CD4-positive, alpha-beta T cell treated with Interleukin-1 beta for 1 hour (primary cell): ENCODE results near the gene OR11G2.
"Not testable (repeated sequence)": the region's sequence is repeated elsewhere in the genome, so short reads cannot be mapped to it uniquely, and the experiment has no call there.

Source experiments
- DNase-seq, 2 donors: peaks; one replicate each; pipeline ENCODE4 v3.0.0-alpha.2; 2020 to 2022

The OR11G2 gene, protein sequence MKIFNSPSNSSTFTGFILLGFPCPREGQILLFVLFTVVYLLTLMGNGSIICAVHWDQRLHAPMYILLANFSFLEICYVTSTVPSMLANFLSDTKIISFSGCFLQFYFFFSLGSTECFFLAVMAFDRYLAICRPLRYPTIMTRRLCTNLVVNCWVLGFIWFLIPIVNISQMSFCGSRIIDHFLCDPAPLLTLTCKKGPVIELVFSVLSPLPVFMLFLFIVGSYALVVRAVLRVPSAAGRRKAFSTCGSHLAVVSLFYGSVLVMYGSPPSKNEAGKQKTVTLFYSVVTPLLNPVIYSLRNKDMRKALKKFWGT

DNA sequence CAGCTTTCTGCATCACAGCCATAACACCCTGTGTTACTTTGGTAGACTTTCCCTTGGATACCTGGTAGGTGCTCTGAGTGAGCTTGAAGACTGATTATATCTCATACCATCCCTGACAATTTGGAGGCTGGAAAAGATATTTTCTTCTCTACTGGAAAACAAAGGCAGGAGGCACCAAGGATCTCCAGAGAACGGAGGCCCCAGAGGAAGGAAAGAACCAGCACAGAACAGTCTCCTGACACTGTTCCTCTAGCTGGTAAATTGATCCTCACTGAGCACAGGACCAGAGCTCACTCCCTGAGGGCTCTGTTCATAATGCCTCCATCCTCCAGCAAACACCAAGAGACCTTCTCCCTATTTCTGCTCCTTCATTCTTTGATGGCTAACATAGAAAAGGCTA lies at the start of gene OR11G2:
OR11G2 (plus strand) TSS at position 301 of the 400 bp plus-strand sequence. CDS start 6,542 bp downstream, outside the sequence.
- no peak for DNase-seq

DNA sequence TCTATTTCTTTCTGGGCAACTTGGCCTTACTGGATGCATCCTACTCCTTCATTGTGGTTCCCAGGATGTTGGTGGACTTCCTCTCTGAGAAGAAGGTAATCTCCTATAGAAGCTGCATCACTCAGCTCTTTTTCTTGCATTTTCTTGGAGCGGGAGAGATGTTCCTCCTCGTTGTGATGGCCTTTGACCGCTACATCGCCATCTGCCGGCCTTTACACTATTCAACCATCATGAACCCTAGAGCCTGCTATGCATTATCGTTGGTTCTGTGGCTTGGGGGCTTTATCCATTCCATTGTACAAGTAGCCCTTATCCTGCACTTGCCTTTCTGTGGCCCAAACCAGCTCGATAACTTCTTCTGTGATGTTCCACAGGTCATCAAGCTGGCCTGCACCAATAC lies 46.8 kb upstream of the OR11G2 start:
- no peak for DNase-seq

GRCh38 chr14:20144820-20145219 lies 45.9 kb upstream of the OR11G2 start:
- DNase-seq = no peak

- DNase-seq = no peak
These were observed 26.2 kb upstream of the OR11G2 start for GRCh38 chr14:20164462-20164861.

DNA sequence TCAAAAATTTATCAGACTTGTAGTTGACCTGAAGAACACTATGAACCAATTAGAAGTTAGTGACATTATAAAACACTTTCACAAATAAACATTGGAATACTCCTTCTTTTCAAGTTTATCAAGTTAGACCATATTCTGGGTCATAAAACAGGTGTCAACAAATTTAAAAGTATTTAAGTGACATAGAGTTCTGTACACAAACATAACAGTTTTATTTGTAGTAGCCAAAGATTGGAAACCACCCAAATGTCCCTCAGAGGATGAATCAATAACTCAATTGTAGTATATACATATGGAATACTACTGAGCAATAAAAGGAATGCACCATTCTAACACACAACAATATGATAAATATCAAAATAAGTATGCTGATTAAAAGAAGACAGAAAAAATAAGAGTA lies 23.6 kb upstream of the OR11G2 start:
- DNase-seq = no peak

DNA sequence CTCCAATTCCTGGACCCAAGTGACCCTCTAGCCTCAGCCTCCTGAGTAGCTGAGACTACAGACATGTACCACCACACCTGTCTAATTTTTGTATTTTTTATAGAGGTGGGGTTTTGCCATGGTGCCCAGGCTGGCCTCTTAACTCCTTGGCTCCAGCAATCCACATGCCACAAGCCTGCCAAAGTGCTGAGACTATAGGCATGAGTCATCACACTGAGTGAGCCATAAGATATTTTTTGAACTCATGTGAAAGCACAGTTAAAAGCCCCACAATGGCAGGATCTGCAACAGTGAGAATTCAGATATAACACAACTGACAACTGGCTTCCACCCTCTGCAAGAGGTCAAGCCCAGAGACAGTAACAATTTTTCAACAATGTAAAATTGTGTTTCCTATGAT lies 20.8 kb upstream of the OR11G2 start:
- not testable (repeated sequence) for DNase-seq

GRCh38 chr14:20174205-20174604 lies 16.5 kb upstream of the OR11G2 start:
- DNase-seq = not testable (repeated sequence)

DNA sequence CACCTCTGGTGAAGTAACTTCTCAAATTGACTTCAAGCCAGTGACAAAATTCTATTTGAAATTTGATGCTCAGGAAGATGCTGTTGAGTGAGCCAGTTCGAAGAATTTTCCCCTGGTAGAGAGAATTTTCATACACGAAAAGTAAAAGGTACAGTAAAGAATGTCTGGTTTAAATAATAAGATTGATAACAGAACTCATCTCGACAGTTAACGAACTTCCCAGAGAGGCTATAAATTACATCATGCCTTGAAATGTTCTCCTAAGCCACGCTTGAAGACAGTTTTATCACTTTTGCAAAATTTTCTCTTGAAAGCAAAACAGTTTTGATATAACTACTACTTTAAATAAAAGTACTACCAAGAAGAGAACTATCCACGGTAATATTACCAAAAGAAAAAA lies 14.4 kb upstream of the OR11G2 start:
- no peak for DNase-seq

DNA sequence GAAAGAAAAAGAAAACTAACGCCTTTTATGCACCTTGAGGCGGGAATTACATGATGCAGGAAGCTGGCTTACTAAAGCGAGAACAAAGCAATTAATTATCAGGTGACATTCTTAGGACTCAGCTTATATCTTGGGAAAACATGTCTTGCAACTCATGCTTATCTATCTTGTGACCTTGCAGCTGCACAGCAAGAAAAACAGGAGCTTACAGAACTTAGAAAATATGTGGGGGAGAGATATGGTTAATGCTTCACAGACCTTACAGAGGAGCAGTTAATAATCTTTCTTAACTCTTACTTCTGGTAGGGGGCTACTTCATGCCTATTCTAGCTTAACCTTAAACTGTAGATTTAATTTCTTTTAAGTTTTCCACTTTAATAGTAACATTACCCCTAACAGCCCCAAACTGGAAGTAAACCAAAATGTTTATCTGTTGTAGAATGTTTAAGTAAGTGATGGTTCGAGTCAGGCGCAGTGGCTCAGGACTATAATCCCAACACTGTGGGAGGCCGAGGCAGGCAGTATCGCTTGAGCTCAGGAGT lies 13.2 kb upstream of the OR11G2 start:
- no peak for DNase-seq

GRCh38 chr14:20179218-20179617 lies 11.5 kb upstream of the OR11G2 start:
- no peak for DNase-seq

GRCh38 chr14:20179880-20180279 lies 10.8 kb upstream of the OR11G2 start:
- no peak for DNase-seq

DNA sequence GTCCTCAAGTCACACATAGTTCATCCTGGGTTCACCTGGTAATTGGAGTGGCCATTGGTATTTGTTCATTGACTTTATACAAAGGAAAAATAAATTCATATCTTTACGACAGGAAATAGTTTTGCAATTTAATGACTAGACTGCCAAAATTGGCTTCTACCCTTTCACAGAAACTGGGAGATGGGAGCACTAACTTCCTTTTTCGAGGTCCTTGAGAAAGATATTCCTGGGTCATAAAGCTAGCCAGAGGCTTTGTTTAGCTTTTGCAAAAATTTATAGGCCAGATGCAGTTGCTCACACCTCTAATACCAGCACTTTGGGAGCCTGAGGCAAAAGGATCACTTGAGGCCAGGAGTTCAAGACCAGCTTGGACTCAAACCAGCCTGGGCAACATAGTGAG lies 10.2 kb upstream of the OR11G2 start:
- no peak for DNase-seq

GRCh38 chr14:20184181-20184580 lies 6.5 kb upstream of the OR11G2 start:
- DNase-seq = no peak

DNA sequence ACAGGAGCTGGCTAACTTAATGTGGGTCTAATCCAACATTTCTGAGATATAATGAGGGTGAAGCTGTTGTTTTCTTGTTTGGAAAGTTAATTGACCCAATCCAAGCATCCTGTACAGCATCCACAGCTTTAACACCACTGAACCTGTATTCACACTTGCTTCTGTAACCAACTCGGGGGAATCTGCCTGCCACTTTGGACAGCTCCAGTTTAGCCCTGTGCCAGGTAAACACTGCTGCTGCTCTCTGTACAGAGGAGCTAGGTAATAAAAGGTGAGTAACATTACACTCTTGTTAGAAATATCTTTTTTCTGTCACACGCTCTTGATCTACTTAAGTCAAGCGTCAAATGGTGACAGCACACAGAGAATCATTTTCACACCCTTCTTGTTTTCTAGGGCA lies 700 bp downstream of the OR11G2 start:
- no peak for DNase-seq

GRCh38 chr14:20194101-20194500 lies 3.4 kb downstream of the OR11G2 start:
- no peak for DNase-seq

GRCh38 chr14:20195170-20195569 lies 4.5 kb downstream of the OR11G2 start:
- not testable (repeated sequence) for DNase-seq

- DNase-seq = no peak
These were observed 5.2 kb downstream of the OR11G2 start for GRCh38 chr14:20195911-20196310.

DNA sequence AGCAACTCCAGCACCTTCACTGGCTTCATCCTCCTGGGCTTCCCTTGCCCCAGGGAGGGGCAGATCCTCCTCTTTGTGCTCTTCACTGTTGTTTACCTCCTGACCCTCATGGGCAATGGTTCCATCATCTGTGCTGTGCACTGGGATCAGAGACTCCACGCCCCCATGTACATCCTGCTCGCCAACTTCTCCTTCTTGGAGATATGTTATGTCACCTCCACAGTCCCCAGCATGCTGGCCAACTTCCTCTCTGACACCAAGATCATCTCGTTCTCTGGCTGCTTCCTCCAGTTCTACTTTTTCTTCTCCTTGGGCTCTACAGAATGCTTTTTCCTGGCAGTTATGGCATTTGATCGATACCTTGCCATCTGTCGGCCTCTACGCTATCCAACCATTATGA lies 6.8 kb downstream of the OR11G2 start:
- peak in 1 of 2 donors; percentile 2 for DNase-seq

GRCh38 chr14:20198991-20199390 lies 8.3 kb downstream of the OR11G2 start:
- no peak for DNase-seq

DNA sequence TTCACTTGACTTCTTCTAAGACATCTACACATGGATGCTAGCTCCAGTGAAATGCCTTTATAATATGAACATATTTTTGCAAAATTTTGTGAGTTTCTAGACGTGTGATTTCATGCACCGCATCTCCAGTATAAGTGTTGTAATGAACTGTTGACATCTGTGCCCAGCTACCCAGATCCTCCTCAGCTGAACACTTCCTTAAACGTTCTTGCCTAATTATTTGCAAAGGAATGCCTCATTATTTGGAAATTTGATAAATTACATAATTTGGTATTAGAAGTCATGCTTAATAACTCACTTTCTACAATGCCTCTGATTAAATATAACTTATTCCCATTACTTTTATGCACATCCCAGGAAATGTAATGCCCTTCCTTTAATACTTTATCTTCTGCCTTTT lies 14.0 kb downstream of the OR11G2 start:
- no peak for DNase-seq

DNA sequence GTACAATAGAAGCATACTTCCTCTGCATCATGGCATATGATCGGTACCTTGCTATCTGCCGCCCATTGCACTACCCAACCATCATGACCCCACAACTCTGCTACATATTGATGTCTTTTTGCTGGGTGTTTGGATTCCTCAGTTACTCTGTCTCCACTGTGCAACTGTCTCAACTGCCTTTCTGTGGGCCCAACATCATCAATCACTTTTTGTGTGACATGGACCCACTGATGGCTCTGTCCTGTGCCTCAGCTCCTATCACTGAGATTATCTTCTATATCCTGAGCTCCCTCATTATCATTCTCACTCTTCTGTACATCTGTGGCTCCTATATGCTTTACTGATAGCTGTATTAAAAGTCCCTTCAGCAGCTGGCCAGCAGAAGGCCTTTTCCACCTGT lies 18.9 kb downstream of the OR11G2 start:
- no peak for DNase-seq

GRCh38 chr14:20212406-20212805 lies 21.7 kb downstream of the OR11G2 start:
- DNase-seq = not testable (repeated sequence)

DNA sequence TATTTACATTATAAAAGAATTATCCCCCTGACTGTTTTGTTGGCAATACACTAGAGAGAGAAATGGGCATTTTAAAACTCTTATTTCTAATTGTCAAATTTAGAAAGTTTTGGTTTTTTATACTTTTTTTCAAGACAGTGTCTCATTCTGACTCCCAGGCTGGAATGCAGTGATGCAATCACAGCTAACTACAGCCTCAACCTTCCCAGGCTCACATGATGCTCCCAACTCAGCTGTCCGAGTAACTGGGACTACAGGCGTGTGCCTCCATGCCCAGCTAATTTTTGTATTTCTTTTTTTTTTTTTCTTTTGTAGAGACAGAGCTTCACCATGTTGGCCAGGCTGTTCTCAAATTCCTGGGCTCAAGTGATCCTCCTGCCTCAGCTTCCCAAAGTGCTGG lies 24.5 kb downstream of the OR11G2 start:
- no peak for DNase-seq

- no peak for DNase-seq
These were observed 28.3 kb downstream of the OR11G2 start for GRCh38 chr14:20219033-20219432.

DNA sequence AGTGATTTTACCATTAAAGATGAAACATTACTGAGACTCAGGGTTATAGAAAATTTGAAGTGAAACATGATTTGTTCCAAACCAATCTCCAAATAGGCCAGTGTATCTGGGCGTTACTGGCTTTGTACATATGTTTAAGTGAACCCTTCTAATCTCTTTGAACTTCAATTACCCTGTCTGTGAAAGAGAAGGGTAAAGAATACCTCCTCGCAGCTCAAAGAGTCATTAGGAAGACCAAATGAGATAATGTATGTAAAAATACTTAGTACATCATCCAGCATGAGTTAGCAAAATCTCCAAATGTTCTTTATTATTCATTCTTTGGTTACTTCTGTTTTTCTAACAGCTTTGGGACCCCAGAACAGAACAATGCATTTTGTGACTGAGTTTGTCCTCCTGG lies 32.7 kb downstream of the OR11G2 start, which contains the start of gene OR11H6:
OR11H6 (plus strand) TSS at position 301 of the 400 bp plus-strand sequence; CDS start at position 301, 0 bp downstream.
- no peak for DNase-seq
